Colonic mucosa (tissue), 4 donors: ENCODE results near the gene SLC39A11. TPM values are rescaled to one million over a fixed set of nuclear protein-coding genes. Genes with fewer than 3 reads are reported as not detected.

Experiments used
- DNase-seq: peaks from one replicate; pipeline ENCODE4 v3.0.0-alpha.2; 2020
- H3K27ac ChIP-seq: fragments of 200-600 bp; one replicate; pipeline ENCODE4 v1.8.0; 2021
- H3K27me3 ChIP-seq: fragments of 200-600 bp; one replicate; pipeline ENCODE4 v1.8.0; 2021
- H3K36me3 ChIP-seq: fragments of 200-600 bp; one replicate; pipeline ENCODE4 v1.8.0; 2021
- H3K4me1 ChIP-seq: fragments of 200-600 bp; one replicate; pipeline ENCODE4 v1.8.0; 2021; ENCODE audit warnings: mild to moderate bottlenecking
- H3K4me3 ChIP-seq: fragments of 200-600 bp; one replicate; pipeline ENCODE4 v1.8.0; 2021
- H3K9ac ChIP-seq, 2 donors: one replicate each; pipeline ENCODE4 v1.7.0; 2013; ENCODE audit warnings: control low read depth in 2 of 2, low read depth in 2 of 2, low read length in 2 of 2
- H3K9me3 ChIP-seq: fragments of 200-600 bp; one replicate; pipeline ENCODE4 v1.8.0; 2021
- CTCF ChIP-seq: fragments of 200-600 bp; IDR thresholded peaks from one replicate; pipeline ENCODE4 v1.8.0; 2022; ENCODE audit warnings: antibody characterized with exemption, mild to moderate bottlenecking
- intact Hi-C: fragments of 100-400 bp; cut with DNase I; formaldehyde crosslinking; loops from one replicate; pipeline ENCODE4 v1.14.1; 2022
- total RNA-seq, 2 donors: library from RNA; stranded (reverse); fragmentation: NEBNext Ultra II Directional in 1 of 2; extraction: Animal tissue kit (Norgen Biotek cat#: 25700) in 1 of 2; gene quantifications; one replicate each; pipeline ENCODE4 v1.2.1, GENCODE V29; 2021
- donor health status: healthy.
- donor health status: DM: no; HTN: no; CAD: no.
- donor health status: DM: no; HTN: no; CAD: no.

Gene SLC39A11
- total RNA-seq, 2 donors from 2014 or later: 57.7 to 60.0 TPM

- Histone ChIP-seq H3K27me3 (no peaks in the 10 kb centered on the region), H3K9ac (no peak overlapping the region), H3K4me1 (no peaks in the 10 kb centered on the region), H3K36me3 (no peaks in the 10 kb centered on the region), H3K4me3 (no peak overlapping the region), H3K27ac (no peak overlapping the region), H3K9me3 (no peaks in the 10 kb centered on the region)
- no peak for DNase-seq
- intact Hi-C loops: loop anchor here (5.0 kb wide), 1 partner anchor 94 kb away; no protein-coding TSS in a partner anchor
- TF ChIP-seq CTCF: no peak
These were observed 436.2 kb downstream of the SLC39A11 start for GRCh38 chr17:72656130-72656763.

- intact Hi-C loops: loop anchor here (5.0 kb wide), 1 partner anchor 92 kb away; no protein-coding TSS in a partner anchor
- no peak overlapping the region for H3K4me3 ChIP-seq
- H3K9me3 ChIP-seq: no peaks in the 10 kb centered on the region
- H3K9ac ChIP-seq: no peak overlapping the region
- H3K36me3 ChIP-seq: no peaks in the 10 kb centered on the region
- H3K4me1 ChIP-seq: no peaks in the 10 kb centered on the region
- no peak overlapping the region for H3K27ac ChIP-seq
- no peaks in the 10 kb centered on the region for H3K27me3 ChIP-seq
- TF ChIP-seq CTCF: no peak
- no peak for DNase-seq
These were observed 437.8 kb downstream of the SLC39A11 start for GRCh38 chr17:72654706-72655105.

- Histone ChIP-seq H3K4me3 (no peak overlapping the region), H3K9ac (no peak overlapping the region), H3K9me3 (no peaks in the 10 kb centered on the region), H3K4me1 (no peaks in the 10 kb centered on the region), H3K27me3 (no peaks in the 10 kb centered on the region), H3K36me3 (no peaks in the 10 kb centered on the region), H3K27ac (no peak overlapping the region)
- no peak for TF ChIP-seq CTCF
- DNase-seq: no peak
- intact Hi-C loops: no loop called here
These were observed 440.5 kb downstream of the SLC39A11 start for GRCh38 chr17:72651988-72652387.

GRCh38 chr17:72648702-72649101 is 443.8 kb downstream of the SLC39A11 start:
- TF ChIP-seq CTCF: no peak
- Histone ChIP-seq H3K4me1 (no peaks in the 10 kb centered on the region), H3K4me3 (no peak overlapping the region), H3K9ac (no peak overlapping the region), H3K27me3 (no peaks in the 10 kb centered on the region), H3K9me3 (no peaks in the 10 kb centered on the region), H3K27ac (no peak overlapping the region), H3K36me3 (no peaks in the 10 kb centered on the region)
- DNase-seq: no peak
- intact Hi-C loops: no loop called here

GRCh38 chr17:72646176-72646575 is 446.3 kb downstream of the SLC39A11 start:
- Histone ChIP-seq H3K27me3 (no peaks in the 10 kb centered on the region), H3K4me1 (no peaks in the 10 kb centered on the region), H3K9me3 (no peaks in the 10 kb centered on the region), H3K36me3 (no peaks in the 10 kb centered on the region), H3K4me3 (no peak overlapping the region), H3K27ac (no peak overlapping the region), H3K9ac (no peak overlapping the region)
- TF ChIP-seq CTCF: no peak
- intact Hi-C loops: no loop called here
- DNase-seq: no peak
